ENCODE measurements around the gene ESR1.

DNA sequence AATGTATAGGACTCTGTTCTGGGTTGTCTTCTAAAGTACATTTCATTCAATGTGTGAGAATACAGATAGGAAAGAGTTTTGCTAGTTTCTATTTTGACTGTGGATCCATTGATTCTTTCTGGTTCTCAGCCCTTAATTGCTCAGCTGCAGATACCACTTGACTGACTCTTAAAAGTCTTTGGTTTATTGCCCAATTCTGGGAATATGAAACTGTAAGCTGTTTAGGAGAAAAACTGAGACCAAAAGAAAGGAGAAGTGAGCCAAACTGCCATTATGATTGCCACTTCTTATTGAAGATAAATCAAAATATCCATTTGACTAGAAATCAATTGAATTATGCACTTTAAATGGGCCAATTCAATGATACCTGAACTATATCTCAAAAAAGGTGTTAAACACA lies 211.4 kb downstream of the ESR1 start:
- TF ChIP-seq, protein P1, sequence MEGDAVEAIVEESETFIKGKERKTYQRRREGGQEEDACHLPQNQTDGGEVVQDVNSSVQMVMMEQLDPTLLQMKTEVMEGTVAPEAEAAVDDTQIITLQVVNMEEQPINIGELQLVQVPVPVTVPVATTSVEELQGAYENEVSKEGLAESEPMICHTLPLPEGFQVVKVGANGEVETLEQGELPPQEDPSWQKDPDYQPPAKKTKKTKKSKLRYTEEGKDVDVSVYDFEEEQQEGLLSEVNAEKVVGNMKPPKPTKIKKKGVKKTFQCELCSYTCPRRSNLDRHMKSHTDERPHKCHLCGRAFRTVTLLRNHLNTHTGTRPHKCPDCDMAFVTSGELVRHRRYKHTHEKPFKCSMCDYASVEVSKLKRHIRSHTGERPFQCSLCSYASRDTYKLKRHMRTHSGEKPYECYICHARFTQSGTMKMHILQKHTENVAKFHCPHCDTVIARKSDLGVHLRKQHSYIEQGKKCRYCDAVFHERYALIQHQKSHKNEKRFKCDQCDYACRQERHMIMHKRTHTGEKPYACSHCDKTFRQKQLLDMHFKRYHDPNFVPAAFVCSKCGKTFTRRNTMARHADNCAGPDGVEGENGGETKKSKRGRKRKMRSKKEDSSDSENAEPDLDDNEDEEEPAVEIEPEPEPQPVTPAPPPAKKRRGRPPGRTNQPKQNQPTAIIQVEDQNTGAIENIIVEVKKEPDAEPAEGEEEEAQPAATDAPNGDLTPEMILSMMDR (conservative IDR thresholded peaks at IDR 0.05; ENCODE audit: low read length), result no peak
- no peak for TF ChIP-seq EZH2phosphoT487 (IDR thresholded peaks at IDR 0.05; ENCODE audit: borderline replicate concordance, low read depth, low read length)
